Measurements from ENCODE around the gene ZNF189.

GRCh38 chr9:101383361-101383760 is 15.3 kb upstream of the ZNF189 start:
- TF ChIP-seq, protein P1, sequence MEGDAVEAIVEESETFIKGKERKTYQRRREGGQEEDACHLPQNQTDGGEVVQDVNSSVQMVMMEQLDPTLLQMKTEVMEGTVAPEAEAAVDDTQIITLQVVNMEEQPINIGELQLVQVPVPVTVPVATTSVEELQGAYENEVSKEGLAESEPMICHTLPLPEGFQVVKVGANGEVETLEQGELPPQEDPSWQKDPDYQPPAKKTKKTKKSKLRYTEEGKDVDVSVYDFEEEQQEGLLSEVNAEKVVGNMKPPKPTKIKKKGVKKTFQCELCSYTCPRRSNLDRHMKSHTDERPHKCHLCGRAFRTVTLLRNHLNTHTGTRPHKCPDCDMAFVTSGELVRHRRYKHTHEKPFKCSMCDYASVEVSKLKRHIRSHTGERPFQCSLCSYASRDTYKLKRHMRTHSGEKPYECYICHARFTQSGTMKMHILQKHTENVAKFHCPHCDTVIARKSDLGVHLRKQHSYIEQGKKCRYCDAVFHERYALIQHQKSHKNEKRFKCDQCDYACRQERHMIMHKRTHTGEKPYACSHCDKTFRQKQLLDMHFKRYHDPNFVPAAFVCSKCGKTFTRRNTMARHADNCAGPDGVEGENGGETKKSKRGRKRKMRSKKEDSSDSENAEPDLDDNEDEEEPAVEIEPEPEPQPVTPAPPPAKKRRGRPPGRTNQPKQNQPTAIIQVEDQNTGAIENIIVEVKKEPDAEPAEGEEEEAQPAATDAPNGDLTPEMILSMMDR (IDR thresholded peaks at IDR 0.05; ENCODE audit: extremely low read depth in 1 of 2, insufficient read depth in 1 of 2, low read depth in 1 of 2, low read length in 2 of 2), result no peak
- TF ChIP-seq POLR2A (IDR thresholded peaks at IDR 0.05; ENCODE audit: low read depth, low read length) (no peak), EZH2 (IDR thresholded peaks at IDR 0.05; ENCODE audit: borderline replicate concordance, low read depth, low read length, severe bottlenecking) (no peak), JUN (IDR thresholded peaks at IDR 0.05; ENCODE audit: borderline replicate concordance, insufficient read depth, insufficient read length, low read depth) (no peak), POLR2AphosphoS5 (IDR thresholded peaks at IDR 0.05; ENCODE audit: insufficient read depth, low read depth, low read length) (no peak), MYC (IDR thresholded peaks at IDR 0.05; ENCODE audit: low read depth, low read length) (no peak), FOS (IDR thresholded peaks at IDR 0.05; ENCODE audit: borderline replicate concordance, insufficient read depth, low read length) (no peak)
- TF ChIP-seq, protein P2, sequence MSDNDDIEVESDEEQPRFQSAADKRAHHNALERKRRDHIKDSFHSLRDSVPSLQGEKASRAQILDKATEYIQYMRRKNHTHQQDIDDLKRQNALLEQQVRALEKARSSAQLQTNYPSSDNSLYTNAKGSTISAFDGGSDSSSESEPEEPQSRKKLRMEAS (IDR thresholded peaks at IDR 0.05; ENCODE audit: insufficient read depth, insufficient read length), result no peak

Data from endothelial cell of umbilical vein (primary cell).